Gastrocnemius medialis (tissue), 4 donors: ENCODE data around the gene SURF1.

Experiments used
- CTCF ChIP-seq, 5 experiments: fragments of 450-650 bp in 3 of 5; fragments of 200-600 bp in 2 of 5; sonication (generic) in 2 of 5; IDR thresholded peaks in 4 of 5; conservative IDR thresholded peaks in 1 of 5; 1 replicate in 4 of 5; 2 replicates in 1 of 5; pipeline ENCODE4 v1.5.1; 2016 to 2019; ENCODE audit warnings: antibody characterized with exemption in 5 of 5, mild to moderate bottlenecking in 3 of 5, moderate library complexity in 3 of 5
- POLR2A ChIP-seq, 2 donors: fragments of 450-650 bp; IDR thresholded peaks; one replicate each; pipeline ENCODE4 v1.6.1; 2017; ENCODE audit warnings: antibody characterized with exemption in 2 of 2, mild to moderate bottlenecking in 2 of 2, moderate library complexity in 2 of 2

DNA sequence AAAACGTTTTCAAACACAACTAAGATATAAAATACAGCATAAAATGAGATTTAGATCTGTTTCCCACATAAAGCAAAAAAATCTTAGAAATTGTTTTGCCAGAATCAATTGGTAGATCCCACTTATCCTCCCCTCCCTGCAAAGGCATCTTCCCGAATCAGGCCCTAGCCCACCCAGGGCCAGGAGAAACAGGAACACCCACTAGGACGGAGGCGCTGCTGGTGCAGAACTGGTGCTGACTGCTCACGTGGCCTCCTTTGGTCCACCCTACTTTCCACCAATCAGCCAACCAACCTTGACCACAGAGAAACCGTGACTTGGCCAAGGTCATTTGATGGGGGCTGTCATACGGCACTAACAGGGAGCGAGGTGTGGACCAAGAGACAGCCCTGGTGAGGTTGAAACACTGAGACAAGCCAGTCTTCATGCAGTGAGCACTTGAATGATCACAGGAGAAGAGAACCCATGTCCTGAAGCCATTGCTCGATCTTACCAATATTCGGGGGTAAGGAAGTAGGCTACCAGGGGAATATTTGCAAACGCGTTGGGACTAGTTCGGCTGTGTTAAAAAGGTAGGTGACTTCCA is 5.3 kb upstream of the SURF1 start:
- TF ChIP-seq CTCF (IDR thresholded peaks at IDR 0.05 in 4 of 5, conservative IDR thresholded peaks at IDR 0.05 in 1 of 5) (no peak), POLR2A (IDR thresholded peaks at IDR 0.05) (no peak)
